OCI-LY1 (cell line): Measurements from ENCODE around the gene CHCHD5.

Source experiments
- EZH2 ChIP-seq: fragments of 200-600 bp; sonication (generic), shearing (Covaris generic); IDR thresholded peaks from 2 replicates; pipeline ENCODE4 v1.8.0; 2017; ENCODE audit warnings: borderline replicate concordance, mixed run types, mild to moderate bottlenecking, antibody characterized with exemption, low read length, moderate library complexity, mixed read lengths
- TF ChIP-seq, protein P1 (sequence below): fragments of 200-600 bp; sonication (generic), shearing (Covaris generic); IDR thresholded peaks from 2 replicates; pipeline ENCODE4 v1.5.1; 2017; ENCODE audit warnings: mild to moderate bottlenecking, antibody characterized with exemption, low read length, moderate library complexity, mixed read lengths

DNA sequence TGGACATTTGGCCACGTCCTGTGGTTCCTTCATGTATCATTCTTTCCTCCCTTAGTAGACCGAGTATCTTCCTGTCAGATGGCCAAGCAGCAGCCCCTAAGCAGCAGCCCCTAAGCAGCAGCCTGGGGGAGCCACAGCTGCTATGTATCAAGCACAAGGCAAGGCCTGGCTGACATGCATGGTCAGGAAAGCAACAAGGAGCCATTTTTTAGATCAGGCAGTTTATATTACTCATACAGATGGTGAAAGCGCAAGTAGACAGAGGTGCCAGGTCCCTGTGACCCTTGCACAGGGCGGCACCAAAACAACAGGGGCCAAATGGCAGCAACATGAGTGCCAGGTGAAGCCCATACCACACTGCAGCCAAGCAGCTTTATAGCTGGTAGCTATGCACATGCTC lies 22.1 kb downstream of the CHCHD5 start:
- TF ChIP-seq, protein P1, sequence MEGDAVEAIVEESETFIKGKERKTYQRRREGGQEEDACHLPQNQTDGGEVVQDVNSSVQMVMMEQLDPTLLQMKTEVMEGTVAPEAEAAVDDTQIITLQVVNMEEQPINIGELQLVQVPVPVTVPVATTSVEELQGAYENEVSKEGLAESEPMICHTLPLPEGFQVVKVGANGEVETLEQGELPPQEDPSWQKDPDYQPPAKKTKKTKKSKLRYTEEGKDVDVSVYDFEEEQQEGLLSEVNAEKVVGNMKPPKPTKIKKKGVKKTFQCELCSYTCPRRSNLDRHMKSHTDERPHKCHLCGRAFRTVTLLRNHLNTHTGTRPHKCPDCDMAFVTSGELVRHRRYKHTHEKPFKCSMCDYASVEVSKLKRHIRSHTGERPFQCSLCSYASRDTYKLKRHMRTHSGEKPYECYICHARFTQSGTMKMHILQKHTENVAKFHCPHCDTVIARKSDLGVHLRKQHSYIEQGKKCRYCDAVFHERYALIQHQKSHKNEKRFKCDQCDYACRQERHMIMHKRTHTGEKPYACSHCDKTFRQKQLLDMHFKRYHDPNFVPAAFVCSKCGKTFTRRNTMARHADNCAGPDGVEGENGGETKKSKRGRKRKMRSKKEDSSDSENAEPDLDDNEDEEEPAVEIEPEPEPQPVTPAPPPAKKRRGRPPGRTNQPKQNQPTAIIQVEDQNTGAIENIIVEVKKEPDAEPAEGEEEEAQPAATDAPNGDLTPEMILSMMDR: no peak
- TF ChIP-seq EZH2: no peak
